Activated naive CD4-positive, alpha-beta T cell treated with anti-CD3 and anti-CD28 coated beads, Interleukin-2, amount 50 U/mL, for 24 hours (primary cell): ENCODE measurements around the gene CDH12.
"Not testable (repeated sequence)": the region's sequence is repeated elsewhere in the genome, so short reads cannot be mapped to it uniquely, and the experiment has no call there.

ENCODE experiments used
- H3K27ac Mint-ChIP-seq: one replicate; pipeline ENCODE4 v1.8.0; 2021; ENCODE audit warnings: mild to moderate bottlenecking, mixed read lengths
- H3K27me3 Mint-ChIP-seq: one replicate; pipeline ENCODE4 v1.8.0; 2021; ENCODE audit warnings: mixed read lengths
- H3K36me3 Mint-ChIP-seq: one replicate; pipeline ENCODE4 v1.8.0; 2021; ENCODE audit warnings: mixed read lengths
- H3K4me1 Mint-ChIP-seq: one replicate; pipeline ENCODE4 v1.8.0; 2021; ENCODE audit warnings: mixed read lengths
- H3K4me3 Mint-ChIP-seq: one replicate; pipeline ENCODE4 v1.8.0; 2021; ENCODE audit warnings: mild to moderate bottlenecking, mixed read lengths
- H3K9me3 Mint-ChIP-seq: one replicate; pipeline ENCODE4 v1.8.0; 2021; ENCODE audit warnings: mixed read lengths

Gene CDH12

GRCh38 chr5:22212254-22212991 is 640.7 kb downstream of the CDH12 start:
- not testable (repeated sequence) for H3K4me1 Mint-ChIP-seq, H3K36me3 Mint-ChIP-seq, H3K27ac Mint-ChIP-seq, H3K27me3 Mint-ChIP-seq, H3K9me3 Mint-ChIP-seq, H3K4me3 Mint-ChIP-seq

- H3K27ac Mint-ChIP-seq, H3K4me1 Mint-ChIP-seq, H3K9me3 Mint-ChIP-seq, H3K36me3 Mint-ChIP-seq, H3K27me3 Mint-ChIP-seq, H3K4me3 Mint-ChIP-seq: not testable (repeated sequence)
These were observed 644.7 kb downstream of the CDH12 start for GRCh38 chr5:22208463-22208862.

DNA sequence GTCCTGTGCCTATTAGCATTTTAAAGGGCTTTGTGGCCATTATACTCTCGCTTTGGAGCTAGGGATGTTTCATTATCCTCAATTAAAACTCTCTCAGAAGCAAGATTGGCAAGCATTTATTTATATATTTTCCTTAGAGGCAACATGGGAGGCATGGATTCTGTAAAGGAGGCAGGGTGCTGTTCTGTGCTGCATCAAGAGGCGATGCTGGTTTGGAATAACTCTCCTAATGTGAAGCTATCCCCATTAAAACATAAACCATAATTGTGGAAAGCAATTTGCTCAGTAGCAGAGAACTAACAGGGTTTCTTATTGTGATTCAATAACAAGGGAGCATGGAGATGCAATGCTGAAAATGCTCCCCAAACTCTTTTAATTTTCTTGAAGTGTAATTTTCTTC is 664.5 kb downstream of the CDH12 start:
- H3K36me3 Mint-ChIP-seq, H3K27ac Mint-ChIP-seq, H3K4me1 Mint-ChIP-seq, H3K4me3 Mint-ChIP-seq, H3K9me3 Mint-ChIP-seq, H3K27me3 Mint-ChIP-seq: not testable (repeated sequence)

GRCh38 chr5:22187632-22188228 is 665.4 kb downstream of the CDH12 start:
- not testable (repeated sequence) for H3K27ac Mint-ChIP-seq, H3K4me1 Mint-ChIP-seq, H3K9me3 Mint-ChIP-seq, H3K4me3 Mint-ChIP-seq, H3K27me3 Mint-ChIP-seq, H3K36me3 Mint-ChIP-seq

- not testable (repeated sequence) for H3K27ac Mint-ChIP-seq, H3K4me3 Mint-ChIP-seq, H3K9me3 Mint-ChIP-seq, H3K4me1 Mint-ChIP-seq, H3K27me3 Mint-ChIP-seq, H3K36me3 Mint-ChIP-seq
These were observed 683.9 kb downstream of the CDH12 start for GRCh38 chr5:22169226-22169625.

DNA sequence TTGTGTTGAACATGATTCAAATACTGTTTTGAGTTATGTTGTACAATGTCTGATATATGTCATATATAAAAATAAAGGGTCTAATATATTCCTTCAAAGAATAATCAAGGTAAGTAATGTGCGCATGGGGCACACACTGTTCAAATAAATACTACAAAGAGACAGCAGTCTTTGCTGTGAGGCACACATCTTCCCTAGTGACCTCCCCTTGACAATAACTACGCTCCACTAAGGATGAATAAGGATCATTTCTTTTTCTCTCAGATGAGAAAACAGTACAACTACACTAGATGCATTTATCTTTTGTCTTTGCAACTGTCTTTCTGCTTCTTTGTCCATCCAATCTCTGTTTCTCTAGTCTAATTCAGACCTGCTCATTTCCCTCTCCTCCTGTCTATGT is 684.4 kb downstream of the CDH12 start:
- H3K4me3 Mint-ChIP-seq, H3K36me3 Mint-ChIP-seq, H3K4me1 Mint-ChIP-seq, H3K9me3 Mint-ChIP-seq, H3K27me3 Mint-ChIP-seq, H3K27ac Mint-ChIP-seq: not testable (repeated sequence)

- not testable (repeated sequence) for H3K27me3 Mint-ChIP-seq, H3K36me3 Mint-ChIP-seq, H3K4me1 Mint-ChIP-seq, H3K9me3 Mint-ChIP-seq, H3K4me3 Mint-ChIP-seq, H3K27ac Mint-ChIP-seq
These were observed 687.2 kb downstream of the CDH12 start for GRCh38 chr5:22165931-22166330.

- H3K4me3 Mint-ChIP-seq, H3K36me3 Mint-ChIP-seq, H3K27ac Mint-ChIP-seq: not testable (repeated sequence)
These were observed 688.0 kb downstream of the CDH12 start for GRCh38 chr5:22164910-22165748.

DNA sequence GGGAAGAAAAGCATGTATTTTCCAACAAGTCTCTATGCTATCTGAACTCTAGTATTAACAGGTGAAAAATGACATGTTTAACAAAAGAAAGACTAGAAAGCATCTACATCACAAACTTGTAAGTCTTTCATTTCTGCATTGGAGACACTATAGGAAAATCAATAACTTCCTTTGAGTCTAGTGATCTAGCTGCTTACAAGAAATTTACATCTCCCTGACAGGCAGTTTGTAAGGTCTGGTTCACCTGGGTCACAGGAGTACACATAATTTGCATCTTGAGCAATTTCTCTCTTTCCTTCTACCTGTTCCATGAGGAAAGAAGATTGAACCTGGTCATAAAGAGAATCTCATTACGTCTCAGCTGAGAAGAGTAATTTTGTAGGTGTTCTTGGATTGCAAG is 696.2 kb downstream of the CDH12 start:
- H3K36me3 Mint-ChIP-seq, H3K4me3 Mint-ChIP-seq, H3K27me3 Mint-ChIP-seq, H3K9me3 Mint-ChIP-seq, H3K4me1 Mint-ChIP-seq, H3K27ac Mint-ChIP-seq: not testable (repeated sequence)

More at GRCh38 chr5:22164910-22165748, 688.0 kb downstream of the CDH12 start:
- not testable (repeated sequence) for H3K27me3 Mint-ChIP-seq, H3K4me1 Mint-ChIP-seq, H3K9me3 Mint-ChIP-seq

DNA sequence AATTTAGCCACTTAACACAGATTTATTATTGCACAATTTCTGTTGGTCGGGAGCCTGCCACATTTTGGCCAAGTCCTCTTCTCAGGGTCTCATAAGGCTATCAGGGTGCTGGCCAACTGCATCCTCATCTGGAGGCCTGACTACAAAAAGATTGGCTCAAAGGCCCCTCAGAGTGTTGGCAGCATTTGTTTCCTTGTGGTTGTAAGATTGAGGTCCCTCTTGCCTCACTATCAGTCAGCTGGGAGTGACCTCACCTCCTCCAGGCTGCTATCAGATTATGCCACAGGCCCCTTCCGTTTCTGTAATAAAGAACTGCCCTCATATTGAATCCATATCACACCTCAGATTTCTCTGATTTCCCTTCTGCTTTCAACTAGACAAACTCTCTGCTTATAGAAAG is 698.4 kb downstream of the CDH12 start:
- H3K4me1 Mint-ChIP-seq, H3K4me3 Mint-ChIP-seq, H3K27ac Mint-ChIP-seq, H3K27me3 Mint-ChIP-seq, H3K9me3 Mint-ChIP-seq, H3K36me3 Mint-ChIP-seq: not testable (repeated sequence)

- H3K4me3 Mint-ChIP-seq, H3K36me3 Mint-ChIP-seq, H3K4me1 Mint-ChIP-seq, H3K9me3 Mint-ChIP-seq, H3K27me3 Mint-ChIP-seq, H3K27ac Mint-ChIP-seq: not testable (repeated sequence)
These were observed 701.3 kb downstream of the CDH12 start for GRCh38 chr5:22151801-22152200.

DNA sequence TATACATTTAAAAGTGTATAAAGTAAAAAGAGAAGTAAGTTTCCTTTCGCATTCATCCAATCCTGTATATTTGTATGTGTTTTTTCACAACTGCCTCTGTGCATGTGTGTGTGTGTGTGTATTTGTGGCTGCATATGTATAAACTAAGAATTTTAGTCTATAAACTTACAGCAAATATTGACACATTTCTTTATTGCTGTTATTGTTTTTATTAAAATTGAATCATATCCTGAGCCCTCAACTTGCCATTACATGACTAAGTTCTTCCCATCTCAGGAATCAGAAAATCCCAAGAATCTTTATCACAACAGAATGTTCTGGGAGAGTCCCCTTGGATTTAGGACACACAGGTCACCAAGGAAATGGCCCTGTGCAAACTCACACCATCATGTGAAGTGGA is 712.7 kb downstream of the CDH12 start:
- H3K27me3 Mint-ChIP-seq, H3K36me3 Mint-ChIP-seq, H3K4me1 Mint-ChIP-seq, H3K27ac Mint-ChIP-seq, H3K4me3 Mint-ChIP-seq, H3K9me3 Mint-ChIP-seq: not testable (repeated sequence)

DNA sequence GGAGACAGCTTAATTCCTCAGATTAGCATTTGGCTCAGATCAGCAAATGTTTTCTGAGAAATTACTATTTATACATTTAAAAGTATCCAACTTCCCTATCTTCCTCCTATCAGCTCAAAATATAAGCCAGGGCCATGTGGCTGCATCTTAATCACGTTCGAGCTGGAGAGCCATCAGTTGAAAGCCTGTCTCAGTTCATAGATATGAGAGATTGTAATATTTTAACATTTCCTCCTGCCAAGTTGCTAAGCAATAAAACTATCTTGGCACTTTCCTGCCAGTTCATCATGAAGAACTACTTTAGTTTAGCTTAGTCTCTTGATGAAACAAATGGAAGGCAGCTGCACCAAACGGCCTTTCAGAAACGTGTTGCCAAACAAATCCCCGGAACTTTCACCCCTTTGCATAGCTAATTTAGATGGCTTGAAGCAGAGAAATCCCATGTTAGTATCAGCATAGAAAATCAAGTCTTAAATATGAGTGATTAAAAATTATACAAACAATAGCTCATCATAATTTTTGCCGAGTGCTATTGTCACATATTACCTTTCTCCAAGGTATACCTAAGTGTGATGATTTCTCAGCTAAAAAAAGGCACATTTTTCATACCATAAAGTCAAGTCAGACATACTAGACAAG is 713.4 kb downstream of the CDH12 start:
- H3K27ac Mint-ChIP-seq, H3K27me3 Mint-ChIP-seq, H3K4me3 Mint-ChIP-seq, H3K36me3 Mint-ChIP-seq, H3K4me1 Mint-ChIP-seq, H3K9me3 Mint-ChIP-seq: not testable (repeated sequence)

- Mint-ChIP-seq H3K27me3 (no peaks in the 10 kb centered on the region), H3K27ac (no peak overlapping the region), H3K4me1 (no peaks in the 10 kb centered on the region), H3K9me3 (peaks cover 4% of the 10 kb centered on the region), H3K36me3 (no peaks in the 10 kb centered on the region), H3K4me3 (no peak overlapping the region)
These were observed 741.8 kb downstream of the CDH12 start for GRCh38 chr5:22111320-22111719.

DNA sequence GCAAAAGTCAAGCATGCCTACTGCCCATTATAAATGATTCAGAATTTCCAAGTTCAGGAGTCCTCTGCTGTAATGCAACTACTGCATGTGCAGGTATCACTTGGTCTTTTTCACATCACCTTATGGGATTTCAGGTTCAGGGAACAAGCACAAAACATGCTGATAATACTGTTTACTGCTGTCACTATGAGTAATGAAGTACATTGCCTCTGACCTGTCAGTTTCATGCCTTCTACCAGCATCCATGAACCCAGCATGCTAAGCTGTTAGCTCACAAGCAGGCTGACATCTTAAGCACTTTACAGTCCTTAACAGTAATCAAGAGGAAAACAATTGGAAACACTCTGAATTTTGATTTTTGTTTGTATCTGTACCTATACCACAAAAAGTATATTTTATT is 743.8 kb downstream of the CDH12 start:
- Mint-ChIP-seq H3K27me3 (no peaks in the 10 kb centered on the region), H3K4me3 (no peak overlapping the region), H3K4me1 (no peaks in the 10 kb centered on the region), H3K9me3 (peaks cover 4% of the 10 kb centered on the region), H3K36me3 (no peaks in the 10 kb centered on the region), H3K27ac (no peak overlapping the region)

- no peaks in the 10 kb centered on the region for H3K27me3 Mint-ChIP-seq
- H3K4me1 Mint-ChIP-seq: no peaks in the 10 kb centered on the region
- no peaks in the 10 kb centered on the region for H3K36me3 Mint-ChIP-seq
- H3K27ac Mint-ChIP-seq: no peak overlapping the region
- no peak overlapping the region for H3K4me3 Mint-ChIP-seq
- H3K9me3 Mint-ChIP-seq: peaks cover 4% of the 10 kb centered on the region
These were observed 744.6 kb downstream of the CDH12 start for GRCh38 chr5:22108545-22108944.
